ENCODE results near the gene DIAPH1.

GRCh38 chr5:141662028-141662427 lies 43.2 kb upstream of the DIAPH1 start:
- TF ChIP-seq CTCF (IDR thresholded peaks at IDR 0.05; ENCODE audit: low read depth, low read length, poor library complexity, severe bottlenecking), result no peak
- no peak for TF ChIP-seq EZH2phosphoT487 (IDR thresholded peaks at IDR 0.05; ENCODE audit: borderline replicate concordance, low read length)

All from DOHH2 (cell line).